Iris pigment epithelial cell (primary cell): ENCODE data around the gene RETREG1.

Experiments
- DNase-seq: peaks from one replicate; pipeline ENCODE4 v3.0.0-alpha.2; 2011; ENCODE audit warnings: low read depth

Gene RETREG1

GRCh38 chr5:16585041-16585667 lies 31.6 kb downstream of the RETREG1 start:
- no peak for DNase-seq

- no peak for DNase-seq
Measured at GRCh38 chr5:16582081-16582480, 34.7 kb downstream of the RETREG1 start.

GRCh38 chr5:16580382-16580781 lies 36.4 kb downstream of the RETREG1 start:
- no peak for DNase-seq

DNA sequence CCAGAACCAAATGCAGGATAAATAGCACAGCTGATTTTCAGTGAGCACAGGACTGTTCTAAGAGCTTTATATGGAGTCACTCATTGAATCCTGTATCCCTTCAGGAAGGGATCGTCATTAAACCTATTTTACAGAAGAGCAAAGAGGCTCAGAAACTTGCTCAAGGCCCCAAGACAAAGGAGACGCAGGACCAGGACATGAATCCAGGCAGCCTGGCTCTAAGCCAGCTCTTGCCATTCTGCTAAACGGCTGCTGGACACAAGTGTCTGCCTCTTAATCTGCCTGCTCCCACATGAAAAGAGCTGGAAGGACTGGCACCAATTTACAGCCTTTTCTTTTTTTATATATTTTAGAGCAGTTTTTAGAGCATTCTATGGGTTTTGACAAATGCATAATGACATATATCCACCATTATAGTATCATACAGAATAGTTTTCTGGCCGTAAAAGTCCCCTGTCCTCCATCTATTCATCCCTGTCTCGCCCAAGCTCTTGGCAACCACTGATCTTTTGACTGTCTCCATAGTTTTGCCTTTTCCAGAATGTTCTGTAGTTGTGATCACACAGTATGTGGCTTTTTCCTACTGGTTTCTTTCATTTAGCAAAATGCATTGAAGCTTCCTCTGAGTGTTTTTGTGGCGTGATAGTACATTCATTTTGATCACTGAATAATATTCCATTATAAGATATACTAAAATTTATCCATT lies 37.5 kb downstream of the RETREG1 start:
- no peak for DNase-seq

- DNase-seq: no peak
Measured at GRCh38 chr5:16578474-16578883, 38.3 kb downstream of the RETREG1 start.

DNA sequence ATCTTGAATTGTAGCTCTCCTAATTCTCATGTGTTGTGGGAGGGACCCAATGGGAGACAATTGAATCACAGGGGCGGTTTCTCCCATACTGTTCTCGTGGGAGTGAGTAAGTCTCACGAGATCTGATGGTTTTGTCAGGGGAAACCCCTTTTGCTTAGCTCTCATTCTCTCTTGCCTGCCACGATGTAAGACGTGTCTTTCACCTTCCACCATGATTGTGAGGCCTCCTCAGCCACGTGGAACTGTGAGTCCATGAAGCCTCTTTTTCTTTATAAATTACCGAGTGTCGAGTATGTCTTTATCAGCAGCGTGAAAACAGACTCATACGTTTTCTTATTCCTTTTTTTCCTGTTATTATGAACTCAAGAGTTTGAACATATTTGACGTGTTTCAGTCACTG lies 39.1 kb downstream of the RETREG1 start:
- DNase-seq: no peak

DNA sequence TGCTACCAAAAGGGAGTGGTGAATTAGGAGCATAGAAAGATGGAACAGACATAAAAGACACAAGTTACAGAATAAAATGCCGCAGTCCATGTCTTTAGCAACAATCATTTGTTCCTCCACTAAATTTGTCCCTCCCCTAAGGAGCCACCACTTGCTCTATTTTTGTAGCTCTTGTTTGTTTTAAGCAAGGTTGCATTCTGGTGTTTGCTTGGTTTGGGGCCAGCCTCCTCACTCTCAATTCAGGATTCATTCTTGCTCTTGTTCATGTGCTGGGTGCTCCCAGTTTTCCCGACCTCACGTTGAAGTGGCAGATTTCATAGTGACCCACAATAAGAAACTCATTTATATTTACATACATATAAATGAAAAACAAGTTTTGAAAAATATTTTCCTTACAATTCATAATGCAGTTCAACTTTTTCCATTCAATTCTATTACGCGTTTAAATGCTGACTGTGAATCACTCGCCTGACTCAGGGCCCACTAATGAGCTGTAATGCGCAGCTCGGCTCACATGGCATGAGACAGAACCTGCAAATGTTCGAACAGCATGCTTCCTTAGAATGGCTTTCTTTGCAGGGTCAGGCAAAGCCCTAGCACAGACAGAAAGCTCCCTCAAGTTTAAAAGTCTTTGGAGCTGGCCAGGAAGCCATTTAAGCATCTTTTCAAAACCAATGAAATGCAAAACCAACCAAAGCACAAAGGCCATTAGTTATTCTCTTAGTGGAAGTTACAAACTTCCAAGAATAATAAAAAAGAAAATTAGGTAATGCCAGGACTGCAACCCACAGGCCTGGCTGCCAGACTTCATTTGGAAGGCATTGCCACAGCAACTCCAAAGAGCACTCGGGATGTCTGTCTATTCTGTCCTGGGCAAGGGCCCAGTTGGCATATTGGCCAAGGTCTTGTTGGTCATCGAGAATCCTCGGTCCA lies 41.7 kb downstream of the RETREG1 start:
- DNase-seq: peak; percentile 89

GRCh38 chr5:16573401-16573800 lies 43.4 kb downstream of the RETREG1 start:
- no peak for DNase-seq

DNA sequence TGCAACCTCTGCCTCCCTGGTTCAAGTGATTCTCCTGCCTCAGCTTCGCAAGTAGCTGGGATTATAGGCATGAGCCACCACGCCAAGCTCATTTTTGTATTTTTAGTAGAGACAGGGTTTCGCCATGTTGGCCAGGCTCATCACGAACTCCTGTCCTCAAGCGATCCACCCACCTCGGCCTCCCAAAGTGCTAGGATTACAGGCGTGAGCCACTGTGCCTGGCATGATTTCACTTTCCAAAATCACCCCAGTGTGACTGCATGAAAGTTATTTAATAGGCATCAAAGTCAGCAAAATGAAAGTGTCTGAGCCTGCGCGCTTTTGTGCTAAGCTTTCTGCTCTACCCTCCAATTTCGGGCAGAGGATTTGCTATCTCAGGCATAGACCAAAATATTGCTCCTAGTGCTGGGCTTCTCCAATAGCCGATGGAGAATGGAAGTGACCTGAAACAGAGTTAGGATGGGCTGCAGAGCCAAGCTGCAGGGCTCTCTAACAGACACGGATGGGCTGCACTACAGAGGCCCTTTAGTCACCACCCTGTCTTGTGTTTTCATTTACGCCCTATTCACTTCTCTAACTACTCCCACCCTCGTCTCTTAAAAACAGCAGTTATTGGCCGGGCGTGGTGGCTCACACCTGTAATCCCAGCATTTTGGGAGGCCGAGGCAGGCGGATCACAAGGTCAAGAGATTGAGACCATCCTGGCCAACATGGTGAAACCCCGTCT lies 44.3 kb downstream of the RETREG1 start:
- DNase-seq: no peak

DNA sequence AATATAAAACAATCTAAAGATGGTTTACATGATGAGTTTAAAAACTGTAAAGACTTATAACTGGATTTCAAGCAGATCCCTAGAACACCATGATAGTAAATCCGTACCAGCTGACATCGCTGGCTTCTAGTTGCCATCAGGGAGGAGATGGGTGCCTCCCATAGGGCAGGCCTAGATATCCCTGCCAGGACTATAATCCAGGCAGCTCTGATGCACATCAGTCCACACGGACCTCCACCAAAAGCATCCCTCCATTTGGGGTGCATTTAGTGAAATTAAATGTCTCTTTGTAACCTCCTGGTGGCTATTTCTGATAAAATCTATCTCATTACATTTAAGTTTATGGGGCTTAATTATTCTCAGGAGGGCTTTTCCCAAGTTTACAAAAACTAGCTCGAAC lies 45.8 kb downstream of the RETREG1 start:
- DNase-seq: no peak

DNA sequence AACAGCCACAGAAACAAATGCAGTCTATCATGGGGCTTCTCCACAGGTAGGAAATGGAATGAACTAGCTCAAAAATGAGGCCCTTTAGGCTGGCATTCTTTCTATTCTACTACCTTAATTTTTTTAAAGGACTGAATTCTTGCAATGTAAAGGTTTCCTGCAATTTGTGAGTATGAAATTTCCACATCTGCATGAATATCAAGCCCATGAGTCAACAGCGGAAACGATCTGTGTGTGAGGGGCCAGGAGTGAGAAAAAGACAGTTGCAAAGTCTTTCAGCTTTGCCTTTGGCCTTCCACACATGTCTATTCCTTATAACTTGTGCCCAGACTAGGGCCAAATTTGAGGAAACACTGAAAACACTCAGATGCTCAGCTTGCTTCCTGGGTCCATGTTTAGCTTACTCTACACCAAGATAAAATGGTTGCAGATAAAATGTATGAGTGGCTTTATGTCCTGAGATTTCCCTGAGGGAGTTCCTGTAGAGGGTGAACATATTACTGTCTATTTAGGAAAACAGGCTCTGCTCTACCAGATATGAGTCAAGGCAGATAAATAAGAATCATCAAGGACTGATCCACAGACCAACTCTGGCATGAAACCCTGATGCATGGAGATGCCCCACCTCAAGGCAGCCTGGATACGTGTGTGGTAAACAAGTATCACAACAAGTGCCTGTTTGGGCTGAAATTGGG lies 46.5 kb downstream of the RETREG1 start:
- DNase-seq: peak; percentile 45

GRCh38 chr5:16568875-16569580 lies 47.8 kb downstream of the RETREG1 start:
- peak; percentile 20 for DNase-seq

GRCh38 chr5:16567365-16567764 lies 49.4 kb downstream of the RETREG1 start:
- no peak for DNase-seq

DNA sequence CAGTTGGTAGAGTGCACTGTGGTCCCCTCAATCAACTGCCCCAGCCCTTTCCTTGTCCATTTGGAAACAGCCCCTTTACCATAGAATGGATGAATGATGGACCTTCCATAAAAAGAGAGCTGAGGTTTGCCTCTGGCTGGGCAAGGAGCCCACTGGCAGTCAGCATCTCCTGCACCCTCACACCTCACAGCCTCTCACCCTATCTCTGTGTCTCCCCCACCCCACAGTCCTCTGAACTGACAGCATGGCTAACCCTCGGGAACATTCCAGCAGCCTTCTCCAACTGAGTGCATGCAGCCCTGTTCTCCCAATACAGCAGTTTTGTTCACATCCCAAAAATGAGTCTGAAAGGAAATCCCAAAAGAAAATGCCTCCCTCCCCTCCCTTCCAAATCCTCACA lies 51.7 kb downstream of the RETREG1 start:
- DNase-seq: no peak

DNA sequence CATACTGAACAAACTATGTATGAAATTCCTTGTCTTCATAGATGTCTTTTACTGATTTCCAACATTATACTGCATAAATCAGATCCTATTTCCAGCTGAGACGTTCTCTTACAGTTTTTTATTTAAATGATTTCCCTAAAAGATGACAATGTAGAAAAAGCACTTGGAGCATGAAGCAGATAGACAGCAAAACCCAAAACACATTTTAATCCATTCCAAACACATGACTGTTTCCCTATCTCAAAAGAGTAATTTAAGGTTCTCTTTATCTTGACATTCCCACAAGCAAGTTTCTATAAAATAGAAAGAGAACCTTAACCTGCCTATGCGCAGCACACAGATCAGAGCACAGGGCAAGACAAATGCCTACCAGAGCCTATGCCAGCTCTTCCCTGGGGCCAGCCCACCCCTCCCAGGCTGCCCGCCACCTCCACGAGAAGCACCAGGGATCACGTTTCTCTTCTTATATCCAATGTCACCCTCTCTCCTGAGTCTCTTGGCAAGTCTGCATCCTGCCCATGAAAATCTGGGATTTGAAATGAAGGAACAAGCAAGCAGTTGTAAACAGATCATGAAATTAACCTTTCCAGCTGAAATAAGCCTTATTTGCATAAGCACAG lies 52.4 kb downstream of the RETREG1 start:
- DNase-seq: no peak

DNA sequence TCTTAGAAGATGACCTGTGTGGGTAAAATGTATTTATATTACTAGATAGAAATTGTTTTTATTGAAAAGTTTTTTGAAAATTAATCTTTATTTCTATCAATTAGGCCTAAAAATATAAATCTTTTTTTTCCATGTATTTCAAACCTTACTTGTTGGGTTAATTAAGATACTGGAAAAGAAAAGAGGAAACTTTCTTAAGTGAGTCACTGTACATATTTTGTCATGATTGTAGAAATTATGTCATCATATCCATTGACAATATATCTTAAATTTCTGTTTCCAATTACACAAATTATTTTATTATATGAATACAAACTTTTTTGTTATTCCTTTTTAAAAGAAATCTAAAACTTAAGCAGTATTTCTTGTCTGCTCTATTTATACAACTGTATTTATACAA lies 53.1 kb downstream of the RETREG1 start:
- no peak for DNase-seq

- no peak for DNase-seq
Measured at GRCh38 chr5:16561660-16562059, 55.1 kb downstream of the RETREG1 start.

DNA sequence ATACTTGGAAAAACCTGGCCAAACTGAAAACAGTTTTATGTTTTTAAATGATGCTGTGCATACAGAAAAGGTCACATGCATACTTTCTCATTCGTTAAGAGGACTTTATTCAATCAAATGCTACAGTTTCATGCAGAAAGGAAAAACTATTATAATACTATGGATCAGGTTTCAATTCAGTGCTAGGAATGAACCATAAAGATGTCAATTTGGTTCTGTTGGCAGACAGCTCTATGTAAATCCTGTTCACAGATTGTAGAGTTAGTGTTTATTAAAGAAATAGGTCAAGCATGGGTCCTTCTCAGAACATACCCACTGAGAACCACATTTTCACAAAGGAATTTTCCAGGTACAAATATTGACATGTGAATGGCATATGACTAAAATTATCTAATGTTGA lies 57.1 kb downstream of the RETREG1 start:
- DNase-seq: no peak

- DNase-seq: no peak
Measured at GRCh38 chr5:16558984-16559629, 57.7 kb downstream of the RETREG1 start.

DNA sequence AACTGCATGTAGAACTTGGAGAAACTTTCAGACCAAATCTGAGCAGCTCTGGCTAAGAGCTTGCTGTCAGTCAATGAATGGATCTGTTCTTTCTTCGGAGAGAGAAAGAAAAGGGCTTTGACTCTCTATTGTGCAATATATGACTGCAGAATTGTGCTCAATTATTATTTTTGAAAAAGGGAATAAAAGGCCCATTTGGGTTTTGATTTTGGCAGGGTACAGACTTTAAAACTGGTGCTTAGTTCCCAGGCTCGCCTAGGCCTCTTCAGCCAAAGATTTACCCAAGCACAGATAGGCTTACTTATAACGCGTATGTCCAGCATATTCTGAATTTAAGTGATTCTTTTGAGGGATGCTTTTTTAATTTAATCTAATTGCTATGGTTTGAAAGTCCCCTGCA lies 59.3 kb downstream of the RETREG1 start:
- DNase-seq: no peak
